ENCODE results near the gene CTNNBL1.

Gene CTNNBL1

DNA sequence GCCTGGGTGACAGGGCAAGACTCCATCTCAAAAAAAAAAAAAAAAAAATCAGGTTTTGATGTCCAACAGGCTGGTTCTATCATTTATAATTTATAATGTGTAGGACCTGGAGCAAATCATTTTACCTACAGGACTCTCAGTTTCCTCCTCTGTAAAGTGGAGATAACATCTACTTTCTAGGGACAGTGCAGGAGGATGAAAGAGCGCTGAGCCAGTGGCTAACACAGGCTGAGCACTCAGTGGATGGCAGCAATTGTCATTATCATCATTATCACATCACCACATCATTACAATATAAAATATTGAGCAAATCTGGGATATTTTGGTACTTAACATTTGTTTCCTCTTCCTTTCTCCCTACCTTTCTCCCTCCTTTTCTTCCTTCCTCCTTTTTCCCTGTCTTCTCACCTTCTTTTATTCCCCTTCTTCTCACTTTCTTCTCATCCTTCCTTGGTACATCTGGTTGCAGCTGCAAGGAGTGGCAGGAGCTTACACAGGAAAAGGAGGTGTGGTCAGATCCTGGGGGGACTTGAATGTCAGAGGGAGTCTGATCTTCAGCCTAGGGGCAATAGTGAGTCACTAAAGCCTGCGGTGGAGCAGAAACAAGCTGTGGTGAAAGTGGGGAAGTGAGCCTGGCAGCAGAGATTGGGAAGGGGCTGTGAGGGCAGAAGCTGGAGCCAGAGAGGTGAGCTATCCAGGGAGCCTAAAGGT is 24.6 kb upstream of the CTNNBL1 start:
- in situ Hi-C loops (cut with MboI; ENCODE audit: low sequenced_read_pairs, unreplicated experiment): no loop called here

DNA sequence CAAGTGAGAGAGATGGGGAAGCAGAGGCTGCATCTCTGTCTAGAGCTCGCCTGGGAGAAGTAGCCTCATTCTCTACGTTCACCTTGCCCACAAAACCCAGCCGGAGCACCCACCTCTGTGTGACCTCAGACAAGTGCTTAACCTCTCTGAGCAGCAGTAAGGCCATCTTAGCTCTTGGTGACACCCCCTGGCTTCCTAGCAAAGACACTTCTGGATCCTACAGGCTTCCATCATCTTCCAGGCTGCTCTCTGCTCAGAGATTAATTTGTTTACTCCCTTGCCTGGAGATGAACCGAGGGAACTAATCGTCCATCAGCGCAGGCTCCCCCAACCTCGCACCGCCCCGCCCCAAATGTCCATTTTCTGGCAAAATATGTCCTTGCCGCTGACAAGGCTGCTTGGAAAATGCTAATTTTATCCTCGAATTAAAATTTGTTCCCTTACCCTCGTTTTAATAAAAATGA is 24.0 kb upstream of the CTNNBL1 start:
- no peak for DNase-seq (ENCODE audit: low spot score)
- in situ Hi-C loops (cut with MboI; ENCODE audit: low sequenced_read_pairs, unreplicated experiment): no loop called here

More for the DNA sequence above, 24.6 kb upstream of the CTNNBL1 start:
- TF ChIP-seq, protein P1, sequence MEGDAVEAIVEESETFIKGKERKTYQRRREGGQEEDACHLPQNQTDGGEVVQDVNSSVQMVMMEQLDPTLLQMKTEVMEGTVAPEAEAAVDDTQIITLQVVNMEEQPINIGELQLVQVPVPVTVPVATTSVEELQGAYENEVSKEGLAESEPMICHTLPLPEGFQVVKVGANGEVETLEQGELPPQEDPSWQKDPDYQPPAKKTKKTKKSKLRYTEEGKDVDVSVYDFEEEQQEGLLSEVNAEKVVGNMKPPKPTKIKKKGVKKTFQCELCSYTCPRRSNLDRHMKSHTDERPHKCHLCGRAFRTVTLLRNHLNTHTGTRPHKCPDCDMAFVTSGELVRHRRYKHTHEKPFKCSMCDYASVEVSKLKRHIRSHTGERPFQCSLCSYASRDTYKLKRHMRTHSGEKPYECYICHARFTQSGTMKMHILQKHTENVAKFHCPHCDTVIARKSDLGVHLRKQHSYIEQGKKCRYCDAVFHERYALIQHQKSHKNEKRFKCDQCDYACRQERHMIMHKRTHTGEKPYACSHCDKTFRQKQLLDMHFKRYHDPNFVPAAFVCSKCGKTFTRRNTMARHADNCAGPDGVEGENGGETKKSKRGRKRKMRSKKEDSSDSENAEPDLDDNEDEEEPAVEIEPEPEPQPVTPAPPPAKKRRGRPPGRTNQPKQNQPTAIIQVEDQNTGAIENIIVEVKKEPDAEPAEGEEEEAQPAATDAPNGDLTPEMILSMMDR (IDR thresholded peaks at IDR 0.05; ENCODE audit: borderline replicate concordance, control extremely low read depth, extremely low read depth, insufficient read depth, missing control alignments): no peak
- no peak for DNase-seq (ENCODE audit: low spot score)

DNA sequence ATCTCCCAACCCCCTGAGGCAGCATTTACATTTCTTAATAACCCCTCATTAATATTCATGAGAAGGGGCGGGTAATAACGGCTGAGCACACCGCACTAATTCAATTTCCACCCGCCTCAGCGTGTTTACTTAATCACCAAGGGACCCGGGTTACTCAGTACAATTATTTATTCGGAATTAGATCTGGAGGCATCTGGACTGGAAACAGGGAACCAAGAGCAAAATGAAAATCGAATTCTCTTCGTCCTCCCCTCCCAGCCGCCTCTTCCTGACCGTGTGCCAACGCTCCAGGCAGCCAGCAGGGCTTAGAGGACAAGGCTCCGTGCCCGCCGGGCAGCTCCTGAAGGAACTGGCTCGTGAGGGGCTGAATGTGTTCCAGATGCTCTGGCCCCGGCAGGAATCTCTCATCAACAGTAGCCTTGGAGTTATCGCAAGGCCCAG is 23.5 kb upstream of the CTNNBL1 start:
- DNase-seq (ENCODE audit: low spot score): no peak
- TF ChIP-seq, protein P1 (IDR thresholded peaks at IDR 0.05; ENCODE audit: borderline replicate concordance, control extremely low read depth, extremely low read depth, insufficient read depth, missing control alignments): no peak
- in situ Hi-C loops (cut with MboI; ENCODE audit: low sequenced_read_pairs, unreplicated experiment): no loop called here

More for the DNA sequence above, 24.0 kb upstream of the CTNNBL1 start:
- TF ChIP-seq, protein P1 (IDR thresholded peaks at IDR 0.05; ENCODE audit: borderline replicate concordance, control extremely low read depth, extremely low read depth, insufficient read depth, missing control alignments): no peak

DNA sequence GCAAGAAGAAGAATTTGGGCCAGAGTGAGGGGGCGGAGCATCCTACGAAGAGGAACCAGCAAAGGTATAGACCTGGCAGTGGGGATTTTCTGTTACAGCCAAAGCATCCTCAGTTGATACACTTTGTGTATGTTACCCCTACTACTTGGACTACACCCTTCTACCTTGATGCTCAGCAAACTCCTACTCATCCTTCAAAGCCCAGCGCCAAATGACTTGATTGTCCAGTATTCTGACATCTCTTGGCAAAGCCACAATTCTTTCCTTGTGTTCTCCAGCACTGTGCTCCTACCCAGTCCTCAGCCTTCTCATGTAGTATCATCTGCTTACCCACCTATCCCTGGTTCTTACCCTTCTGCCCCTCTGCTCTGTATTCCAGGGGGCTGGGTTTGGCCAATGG is 21.7 kb upstream of the CTNNBL1 start:
- in situ Hi-C loops (cut with MboI; ENCODE audit: low sequenced_read_pairs, unreplicated experiment): no loop called here
- no peak for DNase-seq (ENCODE audit: low spot score)

DNA sequence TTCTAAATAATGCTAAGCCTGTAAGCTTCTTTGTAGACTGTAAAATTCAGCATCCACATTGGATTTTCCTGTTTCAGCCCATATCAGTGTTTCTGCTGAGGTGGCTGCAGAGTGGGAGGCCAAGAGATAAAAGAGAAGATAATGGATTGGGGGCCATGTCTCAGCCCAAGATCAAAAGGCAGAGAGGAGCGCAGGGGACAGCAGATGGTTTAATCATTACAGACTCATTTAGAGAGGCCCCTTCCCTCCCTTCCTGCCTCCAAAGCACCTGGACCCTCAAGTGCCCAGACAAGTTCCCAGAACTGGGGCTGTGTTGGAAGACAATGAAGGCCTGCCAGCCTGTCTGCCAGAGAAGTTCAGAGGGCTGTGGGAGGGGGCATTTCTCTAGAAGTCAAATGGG is 20.4 kb upstream of the CTNNBL1 start:
- DNase-seq (ENCODE audit: low spot score): no peak
- TF ChIP-seq, protein P1 (IDR thresholded peaks at IDR 0.05; ENCODE audit: borderline replicate concordance, control extremely low read depth, extremely low read depth, insufficient read depth, missing control alignments): no peak
- in situ Hi-C loops (cut with MboI; ENCODE audit: low sequenced_read_pairs, unreplicated experiment): no loop called here

More for the DNA sequence above, 21.7 kb upstream of the CTNNBL1 start:
- TF ChIP-seq, protein P1 (IDR thresholded peaks at IDR 0.05; ENCODE audit: borderline replicate concordance, control extremely low read depth, extremely low read depth, insufficient read depth, missing control alignments): no peak

DNA sequence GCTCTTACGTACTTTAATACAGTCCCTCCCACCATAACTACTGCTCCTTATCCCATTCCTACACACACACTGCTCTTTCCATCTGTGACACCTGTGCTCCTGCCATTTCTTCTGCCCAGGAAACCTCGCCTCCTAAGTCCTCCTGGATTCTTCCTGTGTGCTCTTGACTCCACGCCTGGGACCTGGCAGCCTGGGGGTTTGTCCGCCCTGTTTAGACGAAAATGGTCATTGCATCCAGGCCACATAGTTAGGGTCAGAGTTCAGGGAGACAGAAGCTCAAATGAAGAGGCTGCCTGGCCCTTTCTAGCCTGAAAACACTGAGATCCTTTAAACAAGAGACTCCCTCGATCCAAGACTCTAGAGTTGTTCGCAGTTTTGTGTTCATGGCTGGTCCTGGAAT is 17.4 kb upstream of the CTNNBL1 start:
- no peak for DNase-seq (ENCODE audit: low spot score)
- TF ChIP-seq, protein P1 (IDR thresholded peaks at IDR 0.05; ENCODE audit: borderline replicate concordance, control extremely low read depth, extremely low read depth, insufficient read depth, missing control alignments): no peak
- in situ Hi-C loops (cut with MboI; ENCODE audit: low sequenced_read_pairs, unreplicated experiment): no loop called here

Data from GM13976 (cell line).